Central memory CD8-positive, alpha-beta T cell (primary cell): Measurements from ENCODE around the gene ADAMTS12.

ENCODE experiments used
- ATAC-seq: fragments of 150-1000 bp; cut with Tn5 transposase; replicated peaks from 2 replicates; pipeline ENCODE4 v1.10.0; 2022; ENCODE audit warnings: mild to moderate bottlenecking, moderate FRiP score, moderate number of reproducible peaks; ENCODE audit not compliant: poor library complexity, severe bottlenecking; ENCODE audit errors: extremely low read depth
- DNase-seq, 2 donors: peaks; one replicate each; pipeline ENCODE4 v3.0.0; 2021; ENCODE audit warnings: low spot score in 2 of 2
- H3K27ac Mint-ChIP-seq: one replicate; pipeline ENCODE4 v1.8.0; 2022; ENCODE audit warnings: low read depth, mild to moderate bottlenecking, moderate library complexity, mixed read lengths
- H3K27me3 Mint-ChIP-seq: one replicate; pipeline ENCODE4 v1.8.0; 2022; ENCODE audit warnings: mixed read lengths
- H3K36me3 Mint-ChIP-seq: one replicate; pipeline ENCODE4 v1.8.0; 2022; ENCODE audit warnings: mild to moderate bottlenecking, moderate library complexity, mixed read lengths; ENCODE audit not compliant: insufficient read depth
- H3K4me1 Mint-ChIP-seq: one replicate; pipeline ENCODE4 v1.8.0; 2022; ENCODE audit warnings: mixed read lengths
- H3K4me3 Mint-ChIP-seq: one replicate; pipeline ENCODE4 v1.8.0; 2022; ENCODE audit warnings: mild to moderate bottlenecking, moderate library complexity, mixed read lengths
- H3K9me3 Mint-ChIP-seq: one replicate; pipeline ENCODE4 v1.8.0; 2022; ENCODE audit warnings: mixed read lengths

The ADAMTS12 gene

DNA sequence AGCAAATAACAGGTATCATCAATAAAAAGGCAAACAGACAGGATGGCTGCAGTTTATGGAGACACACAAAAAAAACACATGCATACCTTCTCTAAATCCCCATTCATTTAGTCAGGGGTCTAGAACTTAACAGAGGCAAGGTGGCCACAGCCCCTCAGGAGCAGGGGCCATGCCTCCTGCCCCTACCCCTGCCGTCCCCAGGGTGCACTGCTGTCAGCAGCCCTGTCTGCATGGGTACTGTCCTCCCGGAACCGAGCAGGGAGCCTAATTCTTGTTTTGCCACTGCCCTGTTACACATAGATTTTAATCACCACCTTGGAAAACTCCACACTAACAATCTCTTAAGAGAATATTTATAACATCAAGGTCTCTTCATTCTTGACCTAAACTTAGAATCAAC is 39.0 kb downstream of the ADAMTS12 start:
- DNase-seq (no peak), ATAC-seq (no peak)
- Mint-ChIP-seq H3K27ac (no peak overlapping the region), H3K9me3 (no peaks in the 10 kb centered on the region), H3K36me3 (no peaks in the 10 kb centered on the region), H3K4me1 (peaks cover 8% of the 10 kb centered on the region), H3K4me3 (no peak overlapping the region), H3K27me3 (peaks cover 9% of the 10 kb centered on the region)

DNA sequence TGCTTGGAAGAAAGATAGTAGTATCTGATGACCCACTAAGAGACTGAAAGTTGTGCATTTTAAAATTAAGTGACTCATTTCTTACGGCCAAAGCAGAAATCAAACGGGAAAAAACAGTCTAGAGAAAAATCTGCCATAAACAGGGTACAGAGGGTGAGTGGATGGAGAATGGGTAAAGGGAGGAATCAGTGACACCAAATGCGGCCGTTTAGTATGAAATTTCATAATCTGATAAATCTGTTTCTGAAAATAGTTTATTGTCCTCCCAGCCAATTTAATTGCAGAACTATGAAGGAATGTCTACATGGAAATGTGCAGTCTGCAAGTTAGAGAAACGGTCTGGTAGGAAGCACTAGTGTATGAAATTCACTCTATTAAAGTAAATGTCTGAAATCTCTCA is 39.5 kb downstream of the ADAMTS12 start:
- DNase-seq (no peak), ATAC-seq (no peak)
- H3K4me1 Mint-ChIP-seq, result peaks cover 8% of the 10 kb centered on the region
- no peaks in the 10 kb centered on the region for H3K9me3 Mint-ChIP-seq
- H3K27me3 Mint-ChIP-seq, result peaks cover 9% of the 10 kb centered on the region
- no peak overlapping the region for H3K4me3 Mint-ChIP-seq
- no peaks in the 10 kb centered on the region for H3K36me3 Mint-ChIP-seq
- H3K27ac Mint-ChIP-seq, result no peak overlapping the region

DNA sequence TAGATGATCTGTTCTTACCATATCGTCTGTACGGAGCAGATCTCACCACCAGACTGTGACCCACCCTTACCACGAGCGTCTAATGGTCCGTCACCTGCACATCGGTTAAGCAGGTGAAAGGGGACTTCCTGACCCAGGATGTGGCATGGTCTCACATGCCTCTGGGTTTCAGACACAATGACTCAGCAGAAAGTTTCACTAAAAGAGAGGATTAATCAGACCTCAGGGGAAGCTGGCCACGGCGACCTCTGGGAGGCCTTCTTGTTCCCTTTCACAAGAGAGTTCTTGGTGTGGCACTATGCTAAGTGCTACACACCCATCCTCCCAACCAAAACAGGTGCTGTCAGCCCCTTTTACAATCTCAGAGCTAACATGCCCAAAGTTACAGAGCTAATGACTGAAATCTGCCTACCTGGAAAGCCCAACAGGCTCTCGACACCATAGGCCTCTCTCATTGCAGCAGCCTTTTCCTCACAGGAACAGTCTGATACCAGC is 41.6 kb downstream of the ADAMTS12 start:
- Mint-ChIP-seq H3K27me3 (peaks cover 9% of the 10 kb centered on the region), H3K36me3 (no peaks in the 10 kb centered on the region), H3K4me3 (peak overlapping the region; percentile 27), H3K4me1 (peaks cover 8% of the 10 kb centered on the region), H3K27ac (no peak overlapping the region), H3K9me3 (no peaks in the 10 kb centered on the region)
- DNase-seq, result peak in 1 of 2 donors; percentile 24
- ATAC-seq, result peak; percentile 90

DNA sequence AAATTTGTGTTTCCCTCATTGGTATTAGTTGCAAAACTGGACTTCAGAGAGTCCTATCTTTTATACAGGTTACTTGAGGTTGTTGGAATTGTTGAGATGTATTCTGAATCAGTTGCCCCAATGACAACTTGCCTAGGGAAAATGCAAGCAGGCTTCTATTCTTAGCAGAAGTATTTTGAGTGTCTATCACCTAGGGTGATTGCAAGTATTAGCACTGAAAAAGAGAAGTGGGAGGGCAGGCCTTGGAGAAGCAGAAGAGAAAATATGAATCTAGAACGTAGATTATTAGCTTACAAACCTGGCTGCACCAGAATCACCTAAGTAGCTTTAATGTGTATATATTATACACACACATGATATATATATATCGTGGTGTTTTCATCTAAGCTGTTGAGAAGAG is 43.2 kb downstream of the ADAMTS12 start:
- no peak for DNase-seq
- H3K27ac Mint-ChIP-seq, result no peak overlapping the region
- no peaks in the 10 kb centered on the region for H3K9me3 Mint-ChIP-seq
- no peak overlapping the region for H3K4me3 Mint-ChIP-seq
- peaks cover 9% of the 10 kb centered on the region for H3K27me3 Mint-ChIP-seq
- peaks cover 8% of the 10 kb centered on the region for H3K4me1 Mint-ChIP-seq
- no peak for ATAC-seq
- H3K36me3 Mint-ChIP-seq, result no peaks in the 10 kb centered on the region

DNA sequence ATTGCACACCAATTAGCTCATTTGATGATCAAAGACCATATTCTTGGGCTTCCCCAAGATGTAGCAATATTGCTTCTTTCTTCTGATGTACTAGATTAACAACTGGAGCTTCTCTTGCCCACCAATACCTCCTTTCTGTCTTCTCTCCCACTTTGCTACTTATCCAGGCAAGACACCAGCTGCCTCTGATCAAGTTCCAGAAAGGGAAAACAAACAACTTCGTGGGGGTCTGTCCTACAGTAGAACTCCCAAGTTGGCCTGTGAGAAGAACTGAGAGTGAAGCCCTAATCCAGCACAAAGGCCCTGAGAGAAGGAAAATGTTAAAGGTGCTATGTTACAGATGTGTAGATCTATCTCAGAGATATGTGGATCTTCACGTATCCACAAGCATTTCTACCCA is 44.9 kb downstream of the ADAMTS12 start:
- ATAC-seq (no peak), DNase-seq (no peak)
- Mint-ChIP-seq H3K4me1 (peaks cover 8% of the 10 kb centered on the region), H3K36me3 (no peaks in the 10 kb centered on the region), H3K27me3 (peaks cover 4% of the 10 kb centered on the region), H3K27ac (no peak overlapping the region), H3K9me3 (no peaks in the 10 kb centered on the region), H3K4me3 (no peak overlapping the region)

DNA sequence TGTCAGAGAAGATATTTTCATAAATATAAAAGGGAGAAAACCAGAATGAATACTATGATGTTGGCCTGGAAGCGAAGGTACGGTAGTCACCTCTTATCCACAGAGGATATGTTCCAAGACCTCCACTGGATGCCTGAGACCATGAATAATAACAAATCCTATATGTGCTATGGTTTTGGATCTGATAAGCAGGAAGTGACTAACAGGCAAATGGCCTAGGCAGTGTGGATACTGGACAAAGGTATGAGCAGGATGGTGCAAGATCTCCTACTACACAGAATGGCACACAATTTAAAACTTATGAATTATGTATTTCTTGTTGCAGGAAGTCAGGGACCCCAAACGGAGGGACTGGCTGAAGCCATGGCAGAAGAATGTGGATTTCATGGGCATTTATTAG is 48.2 kb downstream of the ADAMTS12 start:
- Mint-ChIP-seq H3K27ac (no peak overlapping the region), H3K27me3 (no peaks in the 10 kb centered on the region), H3K4me3 (no peak overlapping the region), H3K4me1 (peaks cover 11% of the 10 kb centered on the region), H3K9me3 (no peaks in the 10 kb centered on the region), H3K36me3 (no peaks in the 10 kb centered on the region)
- DNase-seq (no peak), ATAC-seq (no peak)

DNA sequence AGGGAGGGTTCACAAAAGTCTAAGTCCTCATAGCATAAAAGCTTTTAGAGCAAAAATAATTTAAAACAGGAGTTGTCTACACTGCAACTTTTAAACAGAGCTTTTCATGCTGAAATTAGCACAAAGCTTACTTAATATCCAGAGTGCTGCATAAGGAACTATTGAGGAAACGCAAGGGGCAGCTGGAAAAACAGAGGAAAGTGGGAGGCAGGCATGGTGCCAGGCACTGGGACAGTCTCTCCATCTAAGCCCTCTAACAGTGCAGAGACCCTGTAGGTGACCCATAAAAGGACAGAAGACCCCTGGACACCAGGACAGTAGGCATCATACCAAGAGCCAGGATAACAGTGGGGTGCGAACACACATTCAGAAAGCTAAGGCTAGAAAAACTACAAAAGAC is 49.3 kb downstream of the ADAMTS12 start:
- H3K27me3 Mint-ChIP-seq, result no peaks in the 10 kb centered on the region
- no peak for ATAC-seq
- H3K4me1 Mint-ChIP-seq, result peaks cover 11% of the 10 kb centered on the region
- no peak overlapping the region for H3K27ac Mint-ChIP-seq
- H3K9me3 Mint-ChIP-seq, result no peaks in the 10 kb centered on the region
- DNase-seq, result no peak
- H3K4me3 Mint-ChIP-seq, result no peak overlapping the region
- no peaks in the 10 kb centered on the region for H3K36me3 Mint-ChIP-seq

DNA sequence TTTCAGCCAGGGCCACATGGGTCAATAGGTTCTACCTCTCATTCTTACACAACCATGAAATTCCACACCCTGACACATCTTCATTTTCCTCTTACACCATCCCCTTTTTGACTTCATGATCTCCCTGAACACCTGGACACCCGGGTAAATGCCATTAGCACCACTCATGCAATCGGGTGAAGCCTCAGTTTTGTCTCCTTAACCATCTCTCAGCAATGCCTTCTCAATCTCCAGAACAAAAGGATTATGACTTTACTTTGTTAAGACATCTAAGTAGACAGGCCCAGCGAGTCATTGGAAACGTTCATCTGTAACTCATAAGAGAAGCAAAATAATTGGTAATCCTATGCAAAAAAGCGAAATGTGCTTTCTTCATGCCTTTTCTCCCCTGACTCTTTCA is 49.9 kb downstream of the ADAMTS12 start:
- no peaks in the 10 kb centered on the region for H3K36me3 Mint-ChIP-seq
- no peak overlapping the region for H3K4me3 Mint-ChIP-seq
- DNase-seq, result no peak
- peaks cover 11% of the 10 kb centered on the region for H3K4me1 Mint-ChIP-seq
- no peak overlapping the region for H3K27ac Mint-ChIP-seq
- no peaks in the 10 kb centered on the region for H3K9me3 Mint-ChIP-seq
- ATAC-seq, result no peak
- no peaks in the 10 kb centered on the region for H3K27me3 Mint-ChIP-seq

DNA sequence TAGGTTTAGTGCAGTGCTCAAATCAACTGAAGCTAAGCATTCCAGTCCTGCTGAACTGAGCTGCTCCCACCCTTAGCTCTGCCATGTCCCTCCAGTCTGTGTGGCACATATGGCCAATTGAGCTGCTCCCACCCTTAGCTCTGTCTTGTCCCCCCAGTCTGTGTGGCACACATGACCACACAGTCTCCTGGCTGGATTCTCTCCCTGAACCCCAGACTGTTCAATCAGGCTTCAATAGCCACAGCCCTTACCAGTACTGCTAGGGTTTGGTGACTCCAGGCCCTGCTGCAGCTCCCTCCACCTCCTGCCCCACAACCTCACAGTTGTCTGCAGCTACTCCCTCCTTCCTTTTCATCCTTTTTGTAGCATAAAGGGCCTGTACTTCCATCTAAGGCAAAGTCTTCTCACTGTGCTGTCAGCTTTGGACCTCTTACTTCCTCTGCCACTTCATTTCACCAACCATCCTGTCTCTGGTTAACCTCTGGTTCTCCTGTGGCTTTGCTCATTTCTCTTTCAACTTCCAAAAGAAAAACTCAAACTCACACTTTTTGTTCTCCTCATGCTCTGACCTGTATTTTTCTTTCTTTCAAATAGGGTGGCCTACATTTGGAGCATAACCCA is 50.8 kb downstream of the ADAMTS12 start:
- no peak overlapping the region for H3K27ac Mint-ChIP-seq
- no peaks in the 10 kb centered on the region for H3K36me3 Mint-ChIP-seq
- no peaks in the 10 kb centered on the region for H3K9me3 Mint-ChIP-seq
- H3K4me1 Mint-ChIP-seq, result peaks cover 11% of the 10 kb centered on the region
- peak overlapping the region; percentile 3 for H3K4me3 Mint-ChIP-seq
- peaks cover 8% of the 10 kb centered on the region for H3K27me3 Mint-ChIP-seq
- DNase-seq (no peak), ATAC-seq (no peak)

DNA sequence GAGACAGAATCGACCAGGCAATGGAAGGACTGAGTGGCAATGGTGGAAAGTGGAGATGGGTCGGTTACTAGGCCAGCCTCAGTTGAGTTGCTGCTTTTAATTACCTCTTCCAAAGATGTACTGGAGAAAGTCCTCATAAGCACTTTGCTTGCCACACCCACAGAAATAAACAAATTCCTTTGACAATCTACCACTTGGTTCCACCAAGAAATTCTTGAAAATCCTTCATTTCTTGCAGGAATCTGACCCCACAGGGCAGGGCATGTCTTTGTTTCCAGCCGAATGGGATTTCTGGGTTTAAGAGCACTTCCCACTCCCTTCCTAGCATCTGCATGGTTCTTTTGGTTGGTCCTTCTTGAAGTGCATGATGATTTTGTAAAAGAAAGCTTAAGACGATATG is 54.5 kb downstream of the ADAMTS12 start:
- no peak overlapping the region for H3K4me3 Mint-ChIP-seq
- DNase-seq, result no peak
- H3K9me3 Mint-ChIP-seq, result no peaks in the 10 kb centered on the region
- ATAC-seq, result no peak
- H3K27ac Mint-ChIP-seq, result no peak overlapping the region
- H3K36me3 Mint-ChIP-seq, result no peaks in the 10 kb centered on the region
- H3K27me3 Mint-ChIP-seq, result peaks cover 8% of the 10 kb centered on the region
- peaks cover 11% of the 10 kb centered on the region for H3K4me1 Mint-ChIP-seq

DNA sequence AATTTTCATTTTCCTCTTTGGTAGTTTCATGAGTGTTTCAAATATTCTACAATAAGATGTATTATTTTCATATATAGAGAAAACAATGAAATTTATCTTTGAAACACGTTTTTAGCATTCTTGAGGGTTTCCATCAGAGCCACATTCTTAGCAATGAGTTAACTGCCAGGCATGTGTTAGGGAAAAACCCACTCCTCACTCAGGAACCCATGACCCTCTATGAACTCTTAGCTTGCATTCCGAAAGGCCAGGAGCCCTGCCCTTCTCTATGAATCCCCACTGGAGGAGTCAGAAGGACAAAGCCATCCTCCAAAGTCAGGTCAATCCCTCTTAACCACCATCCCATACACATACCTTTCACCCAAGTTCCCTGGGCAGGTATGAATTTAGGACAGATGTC is 57.5 kb downstream of the ADAMTS12 start:
- Mint-ChIP-seq H3K9me3 (no peaks in the 10 kb centered on the region), H3K27me3 (peaks cover 17% of the 10 kb centered on the region), H3K27ac (no peak overlapping the region), H3K4me1 (no peaks in the 10 kb centered on the region), H3K36me3 (no peaks in the 10 kb centered on the region), H3K4me3 (no peak overlapping the region)
- DNase-seq (no peak), ATAC-seq (no peak)

DNA sequence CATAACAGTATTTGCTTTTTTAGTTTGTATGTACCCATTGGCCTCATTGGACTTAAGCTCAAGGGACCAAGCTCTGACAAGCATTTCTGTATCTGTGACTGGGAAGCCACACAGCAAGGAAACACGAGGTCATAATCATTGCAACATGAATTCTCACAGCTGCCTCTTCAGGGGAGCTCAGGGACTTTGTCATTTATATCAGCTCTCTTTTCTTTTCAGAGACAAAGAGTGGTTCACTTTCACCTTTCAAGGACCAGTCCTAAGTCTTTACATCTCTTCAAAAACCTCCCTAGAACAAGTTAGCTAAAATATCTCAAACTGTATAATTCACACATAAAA is 58.6 kb downstream of the ADAMTS12 start:
- no peak overlapping the region for H3K4me3 Mint-ChIP-seq

DNA sequence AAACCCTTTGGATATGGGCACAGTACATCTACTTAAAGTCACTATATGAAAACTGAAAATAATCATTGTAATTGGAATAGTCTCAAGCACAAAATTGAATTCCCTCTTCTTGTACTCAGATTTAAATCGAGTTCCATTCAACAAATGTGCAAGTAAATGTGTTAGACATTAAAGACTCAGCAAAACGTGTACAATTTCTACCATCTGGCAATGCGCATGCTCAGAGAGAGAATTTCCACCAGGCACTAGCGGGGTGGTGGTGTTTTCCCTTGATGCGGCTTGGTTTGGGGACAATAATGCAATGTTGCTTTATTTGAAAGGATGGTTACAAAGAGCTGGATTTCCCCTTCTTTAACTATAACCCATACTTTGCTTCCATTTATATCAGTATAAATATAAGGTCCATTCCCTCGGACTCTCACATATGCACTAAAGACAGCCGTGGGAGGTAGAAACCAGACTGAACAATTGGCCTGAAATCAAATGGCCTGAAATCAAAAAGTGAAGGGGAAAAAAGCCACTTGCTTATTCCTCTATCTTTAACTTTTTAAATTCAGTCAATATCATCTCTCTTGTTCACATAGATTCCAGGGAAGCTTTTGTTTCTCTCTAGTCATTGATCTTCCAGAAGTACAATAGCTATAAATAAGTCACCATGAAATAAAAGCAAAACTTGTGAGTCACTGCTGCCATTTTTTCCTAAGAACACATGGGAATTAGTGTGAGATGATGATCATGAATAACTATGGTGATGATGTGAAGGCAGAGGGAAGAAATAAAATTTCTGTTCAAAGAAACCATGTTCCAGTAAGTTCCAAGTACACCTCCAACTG is 59.2 kb downstream of the ADAMTS12 start:
- no peak for DNase-seq

More for the DNA sequence above, 58.6 kb downstream of the ADAMTS12 start:
- Mint-ChIP-seq H3K9me3 (no peaks in the 10 kb centered on the region), H3K36me3 (no peaks in the 10 kb centered on the region), H3K4me1 (no peaks in the 10 kb centered on the region), H3K27ac (no peak overlapping the region), H3K27me3 (peaks cover 18% of the 10 kb centered on the region)
- DNase-seq (no peak), ATAC-seq (no peak)

More for the DNA sequence above, 59.2 kb downstream of the ADAMTS12 start:
- H3K27ac Mint-ChIP-seq, result no peak overlapping the region
- peaks cover 18% of the 10 kb centered on the region for H3K27me3 Mint-ChIP-seq
- no peaks in the 10 kb centered on the region for H3K36me3 Mint-ChIP-seq
- H3K4me3 Mint-ChIP-seq, result no peak overlapping the region
- no peaks in the 10 kb centered on the region for H3K9me3 Mint-ChIP-seq
- H3K4me1 Mint-ChIP-seq, result no peaks in the 10 kb centered on the region
- ATAC-seq, result no peak
